ENCODE results near the gene PHYHIPL.

DNA sequence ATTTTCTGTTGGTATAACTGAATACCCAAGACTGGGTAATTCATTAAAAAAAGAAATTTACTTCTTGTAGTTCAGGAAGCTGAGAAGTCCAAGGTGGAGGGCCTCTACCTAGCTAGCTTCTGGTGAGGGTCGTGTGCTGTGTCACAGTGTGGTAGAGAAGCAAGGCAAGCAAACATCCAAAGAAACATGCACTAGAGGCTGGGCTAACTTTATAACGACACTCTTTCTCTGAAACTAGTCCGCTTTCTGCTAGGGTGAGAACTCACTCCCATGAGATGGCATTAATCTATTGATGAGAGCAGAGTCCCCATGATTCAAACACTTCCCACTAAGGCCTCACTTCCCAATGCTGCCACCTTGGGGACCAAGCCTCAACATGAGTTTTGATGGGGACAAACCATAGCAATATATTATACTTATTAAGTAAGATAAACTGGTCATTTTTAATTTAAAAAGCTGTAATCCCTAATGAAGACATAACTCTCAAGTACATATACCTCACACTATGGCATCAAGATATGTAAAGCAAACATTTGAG is 50.8 kb downstream of the PHYHIPL start:
- TF ChIP-seq, protein P1, sequence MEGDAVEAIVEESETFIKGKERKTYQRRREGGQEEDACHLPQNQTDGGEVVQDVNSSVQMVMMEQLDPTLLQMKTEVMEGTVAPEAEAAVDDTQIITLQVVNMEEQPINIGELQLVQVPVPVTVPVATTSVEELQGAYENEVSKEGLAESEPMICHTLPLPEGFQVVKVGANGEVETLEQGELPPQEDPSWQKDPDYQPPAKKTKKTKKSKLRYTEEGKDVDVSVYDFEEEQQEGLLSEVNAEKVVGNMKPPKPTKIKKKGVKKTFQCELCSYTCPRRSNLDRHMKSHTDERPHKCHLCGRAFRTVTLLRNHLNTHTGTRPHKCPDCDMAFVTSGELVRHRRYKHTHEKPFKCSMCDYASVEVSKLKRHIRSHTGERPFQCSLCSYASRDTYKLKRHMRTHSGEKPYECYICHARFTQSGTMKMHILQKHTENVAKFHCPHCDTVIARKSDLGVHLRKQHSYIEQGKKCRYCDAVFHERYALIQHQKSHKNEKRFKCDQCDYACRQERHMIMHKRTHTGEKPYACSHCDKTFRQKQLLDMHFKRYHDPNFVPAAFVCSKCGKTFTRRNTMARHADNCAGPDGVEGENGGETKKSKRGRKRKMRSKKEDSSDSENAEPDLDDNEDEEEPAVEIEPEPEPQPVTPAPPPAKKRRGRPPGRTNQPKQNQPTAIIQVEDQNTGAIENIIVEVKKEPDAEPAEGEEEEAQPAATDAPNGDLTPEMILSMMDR (IDR thresholded peaks at IDR 0.05; ENCODE audit: extremely low read depth in 1 of 2, insufficient read depth in 1 of 2, low read depth in 1 of 2, low read length in 2 of 2), result no peak
- TF ChIP-seq POLR2AphosphoS5 (IDR thresholded peaks at IDR 0.05; ENCODE audit: insufficient read depth, low read depth, low read length) (no peak), POLR2A (IDR thresholded peaks at IDR 0.05; ENCODE audit: low read depth, low read length) (no peak), FOS (IDR thresholded peaks at IDR 0.05; ENCODE audit: borderline replicate concordance, insufficient read depth, low read length) (no peak)

Measured in endothelial cell of umbilical vein (primary cell).